HG03097 (cell line): ENCODE results near the gene LRRC66.
A peak's percentile ranks its signal among the peaks of the same experiment; 100 is the strongest.

Experiments used
- ATAC-seq: cut with Tn5 transposase; IDR thresholded peaks from one replicate; pipeline ENCODE4 v1.9.1; 2021; ENCODE audit not compliant: unreplicated experiment, low FRiP score

Gene LRRC66, protein sequence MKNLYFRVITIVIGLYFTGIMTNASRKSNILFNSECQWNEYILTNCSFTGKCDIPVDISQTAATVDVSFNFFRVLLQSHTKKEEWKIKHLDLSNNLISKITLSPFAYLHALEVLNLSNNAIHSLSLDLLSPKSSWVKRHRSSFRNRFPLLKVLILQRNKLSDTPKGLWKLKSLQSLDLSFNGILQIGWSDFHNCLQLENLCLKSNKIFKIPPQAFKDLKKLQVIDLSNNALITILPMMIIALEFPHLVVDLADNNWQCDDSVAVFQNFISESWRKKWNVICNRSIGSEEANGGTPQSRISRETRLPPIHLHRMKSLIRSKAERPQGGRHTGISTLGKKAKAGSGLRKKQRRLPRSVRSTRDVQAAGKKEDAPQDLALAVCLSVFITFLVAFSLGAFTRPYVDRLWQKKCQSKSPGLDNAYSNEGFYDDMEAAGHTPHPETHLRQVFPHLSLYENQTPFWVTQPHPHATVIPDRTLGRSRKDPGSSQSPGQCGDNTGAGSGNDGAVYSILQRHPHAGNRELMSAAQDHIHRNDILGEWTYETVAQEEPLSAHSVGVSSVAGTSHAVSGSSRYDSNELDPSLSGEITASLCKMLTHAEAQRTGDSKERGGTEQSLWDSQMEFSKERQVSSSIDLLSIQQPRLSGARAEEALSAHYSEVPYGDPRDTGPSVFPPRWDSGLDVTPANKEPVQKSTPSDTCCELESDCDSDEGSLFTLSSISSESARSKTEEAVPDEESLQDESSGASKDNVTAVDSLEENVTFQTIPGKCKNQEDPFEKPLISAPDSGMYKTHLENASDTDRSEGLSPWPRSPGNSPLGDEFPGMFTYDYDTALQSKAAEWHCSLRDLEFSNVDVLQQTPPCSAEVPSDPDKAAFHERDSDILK

DNA sequence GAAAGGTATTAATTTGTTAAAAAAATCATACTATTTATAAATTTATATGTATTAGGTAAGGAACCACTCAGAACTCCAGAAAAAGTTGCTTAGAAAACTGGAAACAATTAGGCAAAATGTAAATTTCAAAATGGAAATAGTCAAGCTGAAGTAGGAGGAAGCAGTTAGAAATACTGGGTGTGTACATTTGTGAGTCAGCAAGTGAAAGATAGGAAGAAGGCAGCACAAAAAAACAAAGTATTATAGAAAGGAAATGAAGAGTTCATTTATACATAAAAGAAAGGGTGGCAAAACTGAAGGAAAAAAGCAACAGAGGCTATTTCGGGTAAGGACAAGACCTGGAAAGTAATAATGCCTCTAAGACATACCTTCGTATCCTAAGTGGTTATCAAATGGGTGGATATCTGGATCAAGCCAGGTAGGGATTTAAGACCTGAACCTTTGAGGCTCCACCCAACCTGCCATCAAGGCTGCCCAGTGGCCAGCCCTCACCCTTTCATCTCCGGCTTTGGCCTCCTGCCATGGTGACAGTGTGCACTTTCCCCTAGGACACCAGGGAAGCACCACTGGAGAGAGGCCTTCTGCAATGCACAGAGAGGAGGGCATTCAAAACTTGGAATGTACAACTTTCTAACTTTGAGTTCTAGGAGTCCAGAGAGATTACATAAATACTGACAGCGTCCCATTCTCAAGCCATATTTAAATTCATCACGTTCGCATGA lies at the start of gene LRRC66:
LRRC66 (minus strand) TSS at position 428 of the 722 bp plus-strand sequence. CDS start 2,750 bp downstream, outside the sequence.
- no peak for ATAC-seq

DNA sequence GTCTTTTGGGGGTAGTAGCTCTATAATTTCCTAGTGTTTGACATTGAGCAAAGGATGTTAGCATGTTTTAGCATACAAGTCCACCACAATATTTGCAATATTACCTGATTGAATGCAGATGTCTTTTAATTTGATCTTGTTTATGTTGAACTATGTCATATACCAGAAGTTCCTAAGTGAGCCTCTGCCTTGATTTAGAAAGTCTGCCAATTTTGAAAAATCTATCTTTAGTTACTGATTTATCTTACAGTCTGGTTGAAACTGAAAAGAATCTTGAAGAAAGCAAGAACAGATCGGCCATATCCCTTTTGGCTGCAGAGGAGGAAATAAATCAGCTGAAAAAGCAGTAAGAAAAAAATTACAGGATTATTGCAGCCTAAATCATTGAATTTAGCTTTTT lies 49.4 kb upstream of the LRRC66 start:
- ATAC-seq = no peak

DNA sequence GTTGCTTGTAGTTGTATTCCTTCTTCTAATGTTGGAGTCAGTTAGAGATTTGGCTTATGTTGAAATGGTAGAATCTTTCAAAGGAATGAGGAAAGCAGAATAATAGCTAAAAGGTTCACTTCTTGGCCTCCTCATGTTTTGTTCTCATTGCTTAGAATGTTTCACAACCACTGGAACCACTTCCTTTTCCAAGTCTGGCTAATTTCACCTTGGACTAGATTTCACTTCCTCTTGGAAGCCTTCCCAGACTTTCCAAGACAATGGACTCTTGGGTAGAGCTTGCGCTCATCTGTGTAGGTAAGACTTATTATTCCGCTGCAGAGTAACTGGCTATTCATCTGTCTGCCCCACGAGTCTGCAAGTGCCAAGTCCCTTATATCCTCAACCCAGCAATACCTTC lies 39.2 kb upstream of the LRRC66 start:
- ATAC-seq = no peak

DNA sequence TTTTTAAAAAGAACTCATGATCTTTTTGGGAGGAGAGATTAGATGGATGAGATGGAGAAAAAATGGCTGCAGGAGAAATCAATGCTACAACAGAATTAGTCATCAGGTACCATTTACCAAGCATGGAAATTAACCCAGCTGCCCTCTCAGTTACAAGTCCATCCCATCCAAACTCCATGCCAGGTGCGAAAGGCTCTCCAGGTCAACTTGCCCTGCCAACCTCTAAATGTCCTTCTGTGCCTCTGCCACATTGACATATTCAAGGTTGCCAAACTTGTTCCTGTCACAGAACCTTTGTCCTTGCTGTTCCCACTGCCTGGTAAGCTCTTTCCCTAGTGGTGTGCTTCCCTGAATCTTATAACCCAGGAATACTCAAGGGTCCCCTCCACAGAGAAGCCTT lies 38.1 kb upstream of the LRRC66 start:
- no peak for ATAC-seq

DNA sequence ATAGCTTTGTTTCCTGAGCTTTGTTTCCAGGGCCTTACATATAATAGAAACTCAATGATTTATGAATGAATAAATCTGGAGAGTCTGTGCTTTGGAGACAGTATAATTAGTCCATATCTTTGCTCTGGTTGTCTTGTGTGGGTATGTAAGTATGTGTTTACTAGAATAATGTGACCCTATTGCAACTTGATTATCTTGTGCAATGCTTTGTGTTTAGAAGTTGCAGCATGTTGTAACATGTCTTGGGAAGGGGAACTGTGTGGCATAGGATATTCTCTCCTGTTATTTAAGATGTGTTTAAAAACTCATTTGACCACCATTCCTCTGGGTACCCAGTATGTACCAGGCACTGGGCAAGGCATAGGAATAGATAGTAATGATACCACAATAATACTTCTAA lies 37.0 kb upstream of the LRRC66 start:
- ATAC-seq = no peak

DNA sequence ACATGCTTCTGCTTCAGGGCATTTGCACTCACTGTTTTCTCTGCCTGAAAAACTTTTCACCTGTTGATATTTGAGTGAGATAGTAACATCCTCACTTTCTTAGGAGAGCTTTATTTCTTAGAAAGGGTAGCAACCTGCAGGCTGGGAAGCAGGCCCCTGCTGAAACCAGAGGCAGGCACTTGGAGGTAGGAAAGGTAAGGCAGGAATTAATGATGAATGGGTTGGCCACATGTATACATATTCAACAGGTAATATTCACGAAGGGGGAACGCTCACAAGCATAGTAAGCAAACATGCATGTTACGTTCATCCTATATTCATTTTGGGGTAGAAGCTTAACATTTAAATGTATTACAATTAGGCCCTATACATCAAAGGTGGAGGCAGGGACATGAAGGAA lies 34.1 kb upstream of the LRRC66 start:
- ATAC-seq = no peak

DNA sequence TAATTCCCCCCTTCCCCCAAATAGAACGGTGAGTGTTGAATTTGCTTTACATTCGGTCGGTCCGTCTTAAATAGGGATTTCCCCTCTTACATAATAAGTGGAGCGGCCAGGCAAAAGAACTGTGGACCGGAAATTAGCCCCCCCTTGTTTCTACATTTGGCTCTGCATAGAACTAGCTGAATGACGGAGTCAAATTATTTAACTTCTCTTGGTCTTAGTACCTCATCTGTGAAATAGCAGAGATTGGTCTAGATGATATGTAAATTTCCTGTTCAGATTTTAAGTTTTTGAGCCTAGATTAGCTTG lies 32.3 kb upstream of the LRRC66 start:
- no peak for ATAC-seq

DNA sequence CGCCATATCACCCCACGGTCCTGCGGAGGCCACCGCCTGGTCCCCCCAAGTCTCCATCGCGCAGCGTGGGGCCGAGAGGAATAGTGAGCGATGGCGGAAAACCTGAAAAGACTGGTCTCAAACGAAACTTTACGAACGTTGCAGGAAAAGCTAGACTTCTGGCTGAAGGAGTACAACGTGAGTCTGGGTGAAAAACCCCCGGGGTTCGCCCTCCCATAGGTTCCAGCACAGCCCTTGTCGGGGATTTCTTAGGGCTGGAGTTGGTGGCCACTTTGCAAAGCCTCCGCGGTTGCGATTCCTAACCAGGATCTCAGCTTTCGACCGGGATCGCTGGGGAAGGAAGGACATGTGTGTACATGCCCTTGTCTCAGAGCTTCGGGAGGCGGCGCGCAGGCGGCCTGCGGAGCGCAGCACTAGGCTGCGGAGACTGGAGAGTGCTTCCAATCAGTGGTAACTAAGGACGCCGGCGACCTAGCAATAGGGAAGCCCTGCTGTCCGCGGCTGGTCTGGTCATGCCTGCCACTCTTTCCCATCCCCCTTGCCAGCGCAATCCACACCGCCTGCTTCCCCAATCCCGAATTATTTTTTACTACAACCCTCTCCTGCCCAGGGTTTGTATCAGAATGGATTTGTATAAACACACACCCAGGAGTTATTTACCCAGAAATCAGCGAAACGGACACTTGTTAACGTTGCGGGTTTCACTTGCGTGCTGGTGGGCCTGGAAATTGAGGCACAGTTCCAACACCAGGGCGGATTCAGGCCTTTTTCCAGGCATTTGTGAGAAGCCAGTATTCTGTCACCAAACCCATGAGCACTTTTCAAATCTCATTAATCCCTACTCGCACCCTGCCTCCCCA lies 31.7 kb upstream of the LRRC66 start:
- peak; percentile 47 for ATAC-seq

DNA sequence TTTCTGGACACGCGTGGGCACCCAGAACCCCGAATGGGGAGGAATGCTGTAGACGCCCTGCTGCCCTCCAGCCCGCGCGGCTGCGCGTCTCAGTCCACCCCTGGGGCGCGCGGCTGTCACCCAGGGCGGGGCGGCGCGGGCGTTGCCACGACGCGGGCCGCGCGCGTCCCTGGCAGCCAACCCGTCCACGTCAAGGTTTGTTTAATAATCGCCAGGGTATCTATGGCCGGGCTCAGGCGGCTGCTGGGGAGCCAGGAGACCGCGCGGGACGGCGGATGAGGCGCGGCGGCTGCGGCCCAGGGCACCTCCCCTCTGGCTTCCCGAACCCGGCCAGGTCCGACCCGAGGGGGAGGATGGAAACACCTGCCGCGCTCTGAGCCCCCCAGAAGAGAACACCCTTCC lies 31.1 kb upstream of the LRRC66 start, which contains the start of gene SPATA18:
SPATA18 (plus strand) TSS at position 92 of the 402 bp plus-strand sequence. CDS start 401 bp downstream, outside the sequence.
- no peak for ATAC-seq

DNA sequence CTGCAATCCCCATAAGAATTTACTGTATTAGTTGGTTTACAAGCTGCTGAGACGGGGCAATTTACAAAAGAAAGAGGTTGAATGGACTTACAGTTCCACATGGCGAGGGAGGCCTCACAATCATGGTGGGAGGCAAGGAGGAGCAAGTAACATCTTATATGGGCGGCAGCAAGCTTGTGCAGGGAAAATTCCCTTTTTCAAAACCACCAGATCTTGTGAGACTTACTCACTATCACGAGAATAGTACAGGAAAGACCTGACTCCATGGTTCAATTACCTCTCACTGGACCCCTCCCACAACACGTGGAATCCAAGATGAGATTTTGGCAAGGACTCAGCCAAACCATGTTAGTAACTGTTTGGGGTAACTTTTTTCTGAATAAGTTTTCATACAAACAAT lies 29.1 kb upstream of the LRRC66 start:
- ATAC-seq = no peak

DNA sequence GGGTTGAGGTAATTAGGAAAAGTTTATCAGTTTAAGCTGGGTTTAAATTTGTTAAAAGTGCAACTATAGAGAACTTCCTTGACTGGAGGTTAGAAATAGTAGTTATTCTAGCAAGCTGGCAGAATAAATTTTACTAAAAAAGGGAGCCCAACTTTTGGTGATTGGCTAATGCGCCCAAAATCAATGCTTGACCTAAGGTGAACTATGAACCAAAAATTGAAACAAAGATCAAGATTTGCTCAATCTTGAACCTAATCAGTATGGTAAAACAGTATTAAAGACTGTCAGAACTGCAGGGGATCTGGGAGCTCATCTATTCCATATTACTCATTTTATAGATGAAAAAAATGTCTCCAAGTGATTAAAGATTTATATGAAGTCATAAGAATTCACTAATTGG lies 24.9 kb upstream of the LRRC66 start:
- no peak for ATAC-seq

DNA sequence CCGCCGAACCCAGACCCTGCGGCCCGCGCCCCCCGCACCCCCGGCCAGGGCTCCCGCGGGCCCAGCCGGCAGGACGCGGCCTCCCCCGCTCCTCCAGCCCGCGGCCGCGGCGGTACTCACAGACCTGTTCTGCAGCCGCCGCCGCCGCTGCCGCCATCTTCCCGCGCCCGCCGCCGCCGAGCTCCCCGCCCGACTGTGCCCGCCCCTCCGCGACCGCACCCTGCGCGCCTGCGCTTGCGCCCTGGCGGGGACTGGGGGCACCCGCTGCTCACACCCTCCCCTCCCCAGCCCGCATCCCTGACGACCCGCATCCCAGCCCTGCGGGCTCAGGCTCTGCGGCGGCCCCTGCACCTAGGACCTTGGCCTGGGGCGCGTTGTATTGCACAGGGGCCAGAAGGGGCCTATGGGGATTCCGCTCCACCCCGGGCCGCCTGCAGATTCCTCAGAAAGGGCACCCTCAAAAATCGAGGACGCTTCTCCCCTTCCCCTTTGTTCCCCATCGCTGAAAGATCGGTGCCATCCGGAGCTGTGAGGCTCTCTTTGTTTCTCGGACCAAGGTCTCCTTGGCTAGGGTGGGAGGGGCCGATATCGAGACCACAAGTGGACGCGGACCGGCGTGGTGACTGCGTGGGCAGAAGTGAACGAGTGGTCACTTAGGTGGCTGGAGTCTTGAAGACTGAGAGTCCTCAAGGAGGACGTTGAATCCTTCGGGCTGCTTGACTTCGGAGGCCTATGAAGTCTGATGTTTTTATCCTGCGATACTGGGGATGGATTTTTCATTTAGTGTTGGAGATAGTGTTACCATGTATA lies 18.1 kb upstream of the LRRC66 start, which contains the start of gene SGCB:
SGCB (minus strand) TSS at position 197 of the 810 bp plus-strand sequence; CDS start at position 157, 40 bp downstream.
- ATAC-seq = peak; percentile 86

DNA sequence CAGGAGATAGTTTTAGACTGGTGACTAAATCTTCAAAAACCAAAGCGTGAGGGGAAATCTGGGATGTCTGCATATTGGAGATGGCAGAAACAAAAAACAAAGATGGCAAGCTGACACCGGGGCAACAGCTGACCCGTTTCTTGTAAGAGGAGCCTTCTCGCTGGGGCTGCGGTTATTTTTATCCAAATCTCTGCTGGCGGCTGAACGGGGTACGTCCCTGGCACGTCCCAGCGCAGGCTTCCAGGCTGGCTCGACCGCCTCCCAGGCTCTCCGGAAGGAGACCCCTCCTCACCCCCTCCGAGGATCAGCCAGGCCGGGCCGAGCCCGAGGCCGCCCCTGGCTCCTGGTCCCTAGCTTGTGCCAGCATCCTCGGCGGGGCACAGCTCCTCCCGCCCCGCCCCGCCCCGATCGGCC lies 17.5 kb upstream of the LRRC66 start:
- peak; percentile 51 for ATAC-seq

DNA sequence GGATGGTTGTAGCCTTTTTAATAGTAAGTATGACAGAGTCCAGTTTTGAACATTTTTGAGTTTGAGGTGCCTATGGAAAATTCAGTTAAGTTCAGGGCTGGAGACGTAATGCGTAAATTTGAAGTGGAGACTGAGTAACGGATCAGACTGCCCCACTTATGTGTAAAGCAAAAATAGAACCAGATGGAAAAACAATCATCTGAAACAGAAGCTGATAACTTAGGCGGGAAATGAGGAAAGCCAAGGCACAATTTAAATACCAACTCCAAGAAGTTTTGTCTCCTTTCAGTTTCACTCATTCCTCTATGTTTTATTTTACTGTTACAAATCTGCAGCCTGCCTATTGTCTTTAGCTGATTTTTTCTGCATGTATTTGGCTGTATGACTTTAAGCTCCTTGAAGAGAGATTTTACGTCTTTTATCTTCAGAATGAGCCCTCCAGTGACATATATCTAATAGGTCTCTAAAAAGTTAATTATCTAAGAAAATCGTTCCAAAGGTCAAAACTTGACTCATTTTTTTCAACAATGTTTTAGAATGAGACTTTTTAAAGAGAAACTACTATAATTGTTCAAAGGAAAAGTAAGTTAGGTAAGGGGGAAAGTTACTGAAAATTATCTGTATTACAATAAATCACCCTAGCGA lies 16.8 kb upstream of the LRRC66 start:
- no peak for ATAC-seq

DNA sequence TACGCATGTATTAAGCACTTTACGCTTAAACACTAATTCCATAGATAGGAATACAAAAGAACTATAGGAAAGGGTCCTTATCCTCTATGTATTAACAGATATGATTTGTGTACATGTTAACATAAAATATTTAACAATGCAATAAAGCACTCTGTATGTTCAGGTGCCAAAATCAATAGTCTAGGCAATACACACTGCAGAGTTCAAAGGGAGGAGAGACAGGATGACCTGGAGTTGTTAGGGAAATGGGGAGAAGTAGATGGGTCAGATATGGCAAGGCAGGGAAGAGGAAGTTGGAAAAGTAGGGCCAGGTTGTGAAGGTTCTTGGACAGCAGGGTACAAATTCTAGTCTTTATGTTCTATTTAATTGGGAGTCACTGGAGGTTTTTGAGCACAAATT lies 15.0 kb upstream of the LRRC66 start:
- no peak for ATAC-seq

DNA sequence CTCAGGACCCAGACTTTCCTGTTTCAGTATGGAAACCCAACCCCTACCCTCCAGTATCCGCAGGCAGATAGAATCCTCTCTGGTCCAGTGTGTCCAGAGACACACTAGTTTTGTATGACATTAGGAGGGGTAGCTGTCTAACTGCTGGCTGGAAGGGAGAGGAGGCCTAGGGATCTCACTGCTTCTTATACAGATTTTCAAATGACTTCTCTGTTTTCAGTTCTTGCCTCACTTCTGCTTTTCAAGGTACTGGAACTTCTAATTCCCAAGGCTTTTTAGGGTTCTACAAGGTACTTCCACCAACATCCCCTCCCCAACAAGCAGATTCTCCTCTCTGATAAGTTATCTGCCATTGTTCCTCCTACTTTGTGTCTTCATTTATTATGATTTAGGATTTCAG lies 11.8 kb upstream of the LRRC66 start:
- no peak for ATAC-seq

DNA sequence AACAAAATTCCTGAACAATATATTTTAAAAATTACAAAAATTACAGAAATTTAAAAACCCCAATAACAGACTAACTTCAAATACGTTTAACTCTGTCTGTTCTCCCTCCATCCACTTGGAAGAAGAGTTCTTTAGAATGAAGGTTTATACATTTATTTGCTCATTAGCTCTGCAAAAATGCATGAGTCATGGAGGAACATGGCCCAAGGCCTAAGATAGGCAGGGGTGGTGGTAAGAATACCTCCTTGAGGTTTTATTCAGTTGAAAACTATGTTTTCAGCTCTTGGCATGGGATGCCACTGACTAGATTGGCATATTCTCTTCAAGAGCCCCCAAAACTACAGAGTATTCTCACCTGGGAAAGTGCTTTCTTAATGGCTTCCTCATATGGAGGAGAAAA lies 8.8 kb upstream of the LRRC66 start:
- no peak for ATAC-seq

DNA sequence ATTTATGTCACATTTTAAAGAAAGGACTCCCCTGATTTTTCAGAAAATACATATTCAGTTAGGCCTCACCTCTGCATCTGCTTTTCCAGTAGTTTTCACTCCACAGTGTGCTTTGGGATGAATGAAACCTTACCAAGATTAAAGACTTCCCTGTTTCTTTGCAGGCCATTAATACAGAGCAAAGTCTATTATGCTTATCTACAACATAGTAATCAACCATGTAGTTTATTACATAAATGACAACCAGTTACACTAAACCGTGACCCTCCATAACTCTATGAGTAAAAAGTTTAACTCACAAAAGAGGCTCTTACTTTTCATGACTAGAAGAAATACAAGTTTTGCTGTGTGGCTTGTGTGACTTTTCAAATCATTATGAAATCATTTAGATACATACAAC lies 2.3 kb downstream of the LRRC66 start:
- no peak for ATAC-seq

DNA sequence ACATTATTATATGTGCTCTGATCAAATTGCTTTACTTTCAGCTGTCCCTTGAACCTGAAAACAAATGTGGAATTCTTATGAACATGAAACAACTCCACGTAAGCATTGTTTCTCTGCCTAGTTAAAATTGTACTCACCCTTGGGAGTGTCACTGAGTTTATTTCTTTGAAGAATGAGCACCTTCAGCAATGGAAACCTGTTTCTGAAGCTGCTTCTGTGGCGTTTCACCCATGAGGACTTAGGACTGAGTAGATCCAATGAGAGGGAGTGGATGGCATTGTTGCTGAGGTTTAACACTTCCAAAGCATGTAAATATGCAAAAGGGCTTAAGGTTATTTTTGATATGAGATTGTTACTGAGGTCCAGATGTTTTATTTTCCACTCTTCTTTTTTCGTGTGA lies 3.2 kb downstream of the LRRC66 start:
- ATAC-seq = no peak
